HG02798 (cell line): Measurements from ENCODE around the gene ZNF516.

Experiments
- ATAC-seq: cut with Tn5 transposase; IDR thresholded peaks from one replicate; pipeline ENCODE4 v1.9.1; 2021; ENCODE audit warnings: mild to moderate bottlenecking; ENCODE audit not compliant: unreplicated experiment, poor library complexity

The ZNF516 gene

DNA sequence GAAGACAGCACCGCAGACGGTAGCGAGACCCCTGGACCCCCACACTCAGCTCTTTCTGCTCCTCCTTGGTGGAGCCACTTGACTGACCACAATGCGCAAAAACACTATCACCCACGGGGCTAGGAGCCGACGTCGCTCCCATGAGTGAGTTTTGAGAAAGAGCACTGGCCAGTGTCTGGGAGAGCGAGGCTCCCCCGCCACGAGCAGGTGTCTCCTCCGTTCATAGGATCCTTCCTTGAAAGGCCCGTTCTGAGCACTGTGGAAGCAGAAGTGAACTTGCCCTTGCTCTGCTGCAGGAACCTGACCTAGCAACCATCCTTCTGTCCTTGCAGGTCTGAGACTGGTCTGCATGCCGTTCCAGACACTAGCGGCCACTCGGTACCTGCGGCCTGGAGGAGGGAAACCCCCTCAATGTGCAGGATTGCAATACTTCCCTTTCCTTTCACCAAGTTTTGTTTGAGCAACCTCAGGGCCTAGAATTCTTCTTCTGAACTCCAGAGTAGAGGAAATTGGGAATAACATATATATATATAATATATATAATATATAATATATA, 12.9 kb upstream of the ZNF516 start:
- no peak for ATAC-seq

DNA sequence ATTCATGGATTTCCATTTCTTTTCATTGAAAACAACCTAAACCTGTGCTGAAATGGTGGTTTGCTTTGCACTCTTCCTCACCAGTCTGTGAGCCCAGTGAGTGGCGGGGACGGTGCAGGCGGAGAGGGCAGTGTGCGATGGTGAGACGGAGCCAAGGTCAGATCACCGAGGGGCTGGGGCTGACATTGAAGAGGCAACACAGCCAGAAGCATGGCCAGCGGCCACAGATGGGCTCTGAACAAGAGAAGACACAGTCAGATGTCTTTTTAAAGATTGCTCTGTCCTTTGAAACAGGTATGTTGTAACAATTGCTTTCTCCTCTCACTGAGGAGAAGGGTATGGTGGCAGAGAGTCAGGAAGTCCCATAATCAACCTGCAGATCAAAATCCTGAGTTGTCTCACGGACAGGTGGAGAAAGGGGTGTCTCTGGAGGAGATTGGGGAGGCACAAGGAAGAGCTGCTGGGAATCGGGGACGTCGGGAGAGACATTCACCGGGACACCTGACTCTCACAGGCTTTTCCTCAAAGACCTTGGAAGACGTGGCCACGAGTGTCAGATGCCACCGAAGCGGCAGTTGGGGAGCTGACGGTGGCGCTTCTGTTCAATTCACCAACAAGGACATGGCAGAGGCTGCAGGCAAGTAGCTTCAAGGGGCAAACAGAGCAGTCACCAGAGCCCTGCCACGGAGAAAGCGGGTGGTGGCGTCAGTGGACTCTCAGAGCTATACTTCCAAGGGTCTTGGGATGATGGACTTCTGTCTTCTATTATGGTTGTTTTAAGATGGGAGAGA, 12.1 kb upstream of the ZNF516 start:
- ATAC-seq: no peak

DNA sequence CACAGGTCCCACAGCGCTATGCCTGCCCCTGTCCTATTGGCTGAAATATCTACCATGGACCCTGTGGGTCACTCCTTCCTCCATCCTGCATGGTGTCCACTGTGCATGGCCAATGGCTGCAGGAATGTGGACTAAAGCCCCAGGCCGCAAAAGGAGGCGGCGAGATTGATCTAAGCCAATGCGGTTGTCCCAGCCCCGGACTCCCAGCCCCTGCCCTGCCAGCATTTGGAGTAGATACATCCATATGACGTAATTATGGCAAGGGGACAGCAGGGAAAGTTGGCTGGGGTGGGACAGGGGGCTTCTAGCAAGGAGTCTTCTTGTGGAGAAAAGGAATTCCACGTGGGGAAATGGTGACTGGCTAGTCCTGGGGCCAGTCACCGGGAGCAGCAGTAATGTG, 11.4 kb upstream of the ZNF516 start:
- no peak for ATAC-seq

DNA sequence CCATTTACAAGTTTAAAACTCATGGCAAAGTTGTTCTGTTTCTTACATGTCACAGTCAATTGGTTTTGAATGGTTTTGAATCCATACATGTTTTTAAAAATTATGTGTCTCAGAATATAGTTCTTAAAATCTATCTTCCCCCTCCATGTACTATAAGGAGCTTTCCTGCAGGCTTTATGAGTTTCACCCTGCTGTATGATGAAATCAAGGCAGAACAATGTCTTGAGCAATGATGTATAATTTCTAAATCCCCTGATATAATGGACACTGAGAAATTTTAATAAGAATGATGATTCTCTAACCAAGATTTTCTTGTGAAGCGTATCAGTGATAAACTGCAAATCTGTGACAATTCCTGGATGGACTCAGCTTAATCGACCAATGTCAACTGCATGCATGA, 10.6 kb upstream of the ZNF516 start:
- ATAC-seq: no peak

DNA sequence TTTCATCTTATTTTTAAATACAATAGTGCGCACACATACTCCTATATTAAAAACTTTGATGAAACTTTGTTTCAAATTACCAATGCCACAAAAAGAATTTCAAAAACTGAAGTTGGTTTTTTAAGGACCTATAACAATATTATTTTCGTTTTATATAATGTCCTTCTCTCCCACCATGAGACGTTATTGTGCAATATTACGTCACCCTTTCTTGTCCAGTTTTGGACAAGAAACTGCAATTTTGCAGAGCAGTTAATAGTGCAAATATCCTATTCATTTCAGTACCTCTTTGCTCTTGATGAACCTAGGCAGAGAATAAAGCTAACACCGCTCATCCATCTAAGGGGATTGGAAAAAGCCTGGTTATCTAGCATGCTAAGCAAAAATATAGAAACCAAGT, 9.7 kb upstream of the ZNF516 start:
- no peak for ATAC-seq

DNA sequence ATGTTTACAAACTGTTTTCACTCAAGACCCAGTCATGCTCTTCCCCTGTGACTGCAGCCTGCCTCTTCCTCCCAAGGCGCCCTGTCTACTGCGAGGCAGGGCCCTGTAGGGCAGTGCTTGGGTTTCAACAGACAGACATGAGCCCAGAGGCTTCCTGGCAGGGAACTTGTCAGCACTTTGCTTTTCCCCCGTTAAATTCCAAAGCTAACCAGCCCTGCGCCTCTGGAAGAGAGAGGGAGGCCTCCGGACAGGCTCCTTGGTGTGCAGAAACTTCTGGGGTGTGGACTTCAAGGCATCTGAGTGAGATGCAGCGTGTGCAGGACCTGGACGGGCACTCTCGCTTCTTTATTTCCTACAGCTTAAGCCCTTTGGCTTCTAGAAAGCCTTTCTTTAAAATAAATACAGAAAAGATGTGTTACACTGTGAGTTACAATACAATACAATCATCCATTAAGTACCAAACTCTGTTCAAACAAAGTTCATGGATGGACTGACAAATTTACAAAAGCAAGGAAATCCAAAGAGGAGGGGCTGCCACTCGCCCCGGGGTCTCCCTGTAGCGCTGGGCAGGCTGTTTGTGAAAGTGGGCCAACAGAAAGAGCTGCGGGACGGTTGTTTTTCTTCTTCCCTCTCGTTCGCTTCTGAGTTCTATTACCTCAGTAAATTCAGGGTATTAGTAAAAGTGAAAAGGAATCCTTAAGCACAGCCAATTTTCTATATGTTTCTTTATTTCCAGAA, 8.8 kb upstream of the ZNF516 start:
- no peak for ATAC-seq

DNA sequence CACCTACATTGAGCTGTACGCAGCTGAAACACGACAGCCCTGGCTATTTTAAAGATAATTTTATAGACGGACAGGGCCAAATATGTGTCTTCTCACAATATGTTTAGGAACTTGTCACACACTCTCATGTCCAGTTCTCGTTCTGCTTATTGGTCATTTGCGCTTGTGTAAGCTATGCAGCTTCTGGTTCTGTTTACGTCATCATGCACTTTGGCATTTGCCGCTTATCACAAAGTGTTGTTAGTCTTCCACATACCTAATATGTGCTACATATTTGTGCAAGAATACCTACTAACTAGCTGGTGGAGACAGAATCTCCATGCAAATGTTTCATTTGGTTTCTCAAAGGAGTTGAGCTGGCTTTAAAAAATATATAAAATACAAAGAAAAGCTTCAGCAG, 7.5 kb upstream of the ZNF516 start:
- no peak for ATAC-seq

DNA sequence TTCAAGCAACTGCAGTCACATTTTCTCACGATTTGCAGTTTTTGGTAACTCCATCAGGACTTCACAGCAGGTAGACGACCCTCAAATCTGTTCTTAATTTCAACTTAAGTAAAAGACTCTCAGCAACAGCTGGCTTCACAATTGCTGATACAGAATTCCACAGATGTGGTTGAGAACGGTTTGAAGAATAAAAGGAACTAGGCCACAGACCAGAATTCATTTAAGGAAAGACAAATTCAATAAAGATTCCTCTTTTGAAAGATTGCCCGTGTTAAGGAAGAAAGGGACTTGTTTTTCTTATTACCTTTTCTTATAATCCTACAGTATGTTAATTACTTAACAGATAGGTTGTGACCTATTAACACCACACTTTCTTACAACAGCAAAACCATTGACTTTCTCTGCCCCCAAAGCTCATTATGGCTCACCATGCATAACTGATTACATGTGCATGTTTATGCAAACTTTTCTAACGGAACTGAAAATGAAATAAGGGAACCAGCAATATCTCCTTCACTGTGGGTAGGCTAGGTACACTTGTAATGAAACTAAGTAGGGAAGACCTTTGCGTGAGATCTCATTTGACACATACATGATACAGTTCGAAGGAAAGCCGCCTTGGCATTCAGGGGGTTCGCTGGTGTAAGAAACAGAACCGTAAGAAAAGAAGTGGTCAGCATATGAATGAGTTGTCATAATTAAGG, 4.7 kb upstream of the ZNF516 start:
- peak; percentile 91 for ATAC-seq

DNA sequence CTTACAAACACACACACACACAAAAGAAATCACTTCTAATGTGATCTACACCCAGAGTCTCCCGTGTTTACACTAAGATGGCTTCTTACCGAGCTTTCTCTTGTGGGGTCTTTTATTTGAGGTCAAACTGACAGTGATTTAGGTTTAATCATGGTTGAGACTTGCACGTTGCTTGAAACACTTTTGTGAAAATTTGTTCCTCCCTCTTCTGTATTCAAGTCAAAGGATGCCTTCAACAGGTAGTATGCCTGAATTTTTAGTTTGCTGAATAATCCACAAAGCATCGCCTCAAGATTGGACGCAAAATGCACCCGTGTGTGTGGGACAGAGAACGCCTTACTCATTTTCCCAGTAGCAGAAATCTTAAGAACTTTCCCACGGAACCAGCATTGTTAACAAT, 4.0 kb upstream of the ZNF516 start:
- ATAC-seq: no peak

DNA sequence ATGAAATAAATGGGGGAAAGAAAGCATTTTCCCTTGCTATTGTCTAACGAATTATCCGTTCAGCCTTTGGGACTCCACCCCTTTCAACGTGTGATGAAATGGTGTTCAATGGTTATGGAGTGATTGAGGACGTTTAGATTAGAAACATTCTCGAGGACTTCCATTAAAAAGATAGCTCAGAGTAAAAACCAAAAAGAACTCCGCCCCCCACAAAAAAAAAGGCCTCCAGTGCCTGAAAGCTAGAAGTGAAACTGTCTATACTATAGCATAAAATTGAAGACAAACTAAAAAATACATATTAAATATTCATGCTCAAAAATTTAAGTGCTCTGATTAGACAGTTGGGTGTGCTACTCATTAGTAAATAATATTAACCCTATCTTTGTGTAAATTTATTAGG, 3.0 kb upstream of the ZNF516 start:
- ATAC-seq: no peak

DNA sequence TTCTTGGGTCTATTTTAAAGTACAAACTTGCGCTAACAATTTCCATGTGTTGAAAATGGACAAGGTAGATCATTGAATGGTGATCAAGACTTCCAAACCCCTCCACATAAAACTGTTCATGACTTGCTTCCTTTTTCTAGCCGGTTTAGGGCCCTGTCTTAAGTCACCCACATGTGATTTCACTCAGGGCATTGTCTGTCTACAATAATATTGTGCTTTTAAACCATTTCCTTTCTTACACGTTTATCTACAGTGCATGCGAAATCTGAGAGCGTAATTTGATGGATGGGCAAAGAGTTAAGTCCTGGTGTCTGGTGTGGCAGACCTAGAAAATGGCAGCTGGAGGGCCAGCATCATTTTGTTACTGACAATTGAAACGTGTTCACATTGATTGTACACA, 2.0 kb upstream of the ZNF516 start:
- ATAC-seq: no peak

DNA sequence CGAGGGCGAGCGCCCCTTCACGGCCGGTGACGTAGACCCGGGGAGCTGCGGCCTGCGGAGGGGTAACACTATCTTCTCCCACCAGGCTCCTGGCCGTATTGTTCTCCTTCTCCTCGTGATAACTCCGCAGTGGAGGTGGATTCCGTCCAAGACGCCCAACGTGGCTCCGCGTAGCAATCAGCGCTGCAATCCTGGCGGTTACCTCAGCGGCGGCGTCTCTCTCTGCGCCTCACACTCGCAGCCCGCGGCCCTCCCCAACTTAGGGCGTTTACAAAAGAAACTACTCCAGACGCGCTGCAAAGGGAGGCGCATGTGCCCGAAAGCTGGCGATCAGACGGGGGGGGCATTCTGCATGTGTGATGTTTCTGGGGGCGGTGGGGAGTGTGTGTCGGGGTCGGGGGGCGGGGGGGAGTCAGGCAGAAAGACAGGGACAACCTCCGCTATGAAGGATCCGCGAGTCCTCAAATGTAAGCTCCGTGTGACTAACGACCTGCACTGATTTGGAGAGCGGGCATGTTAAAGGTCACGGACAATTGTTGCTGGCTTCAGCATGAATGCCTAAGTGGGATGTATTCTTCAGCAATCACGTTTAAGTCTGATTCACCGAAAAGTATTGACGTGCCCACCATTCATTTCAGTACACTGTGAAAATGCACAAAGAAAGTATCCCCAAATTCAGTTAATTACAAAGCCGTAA, 1.3 kb upstream of the ZNF516 start:
- ATAC-seq: no peak

DNA sequence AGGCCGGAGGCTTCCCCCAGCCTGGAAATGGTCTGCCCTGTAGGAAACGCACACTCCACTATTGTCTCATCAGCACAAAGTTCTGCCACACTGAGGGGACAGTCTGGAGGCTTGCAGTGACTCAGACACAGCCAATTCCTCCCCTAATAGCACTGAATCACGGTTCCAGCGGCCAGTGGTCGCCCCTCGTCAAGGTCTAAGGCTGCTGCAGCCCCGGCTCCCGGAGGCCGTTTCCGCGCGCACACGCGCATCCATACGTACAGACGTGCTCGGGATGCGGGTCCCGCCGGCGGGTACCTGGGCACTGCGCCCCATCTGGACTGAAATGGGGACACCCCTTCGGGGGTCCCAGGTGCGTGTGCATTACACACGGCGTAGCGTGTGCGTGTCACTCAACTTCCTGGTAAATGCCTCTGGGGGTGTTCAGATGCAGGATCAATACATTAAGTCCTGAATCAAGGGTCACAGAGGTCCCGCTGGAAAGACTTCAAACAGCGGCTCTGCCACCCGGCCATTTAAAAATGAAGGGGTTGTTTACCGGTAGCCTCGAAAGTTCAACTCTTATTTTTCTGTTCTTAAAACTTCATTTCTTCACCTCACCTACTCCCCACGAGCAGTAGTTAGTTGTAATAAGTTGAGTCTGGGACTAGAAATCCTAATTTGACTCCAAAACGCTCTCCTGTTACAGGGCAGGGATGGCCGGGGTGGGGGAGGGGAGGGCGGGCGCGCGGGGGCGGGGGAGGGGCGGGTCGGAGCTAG, 572 bp upstream of the ZNF516 start:
- ATAC-seq: peak; percentile 10

DNA sequence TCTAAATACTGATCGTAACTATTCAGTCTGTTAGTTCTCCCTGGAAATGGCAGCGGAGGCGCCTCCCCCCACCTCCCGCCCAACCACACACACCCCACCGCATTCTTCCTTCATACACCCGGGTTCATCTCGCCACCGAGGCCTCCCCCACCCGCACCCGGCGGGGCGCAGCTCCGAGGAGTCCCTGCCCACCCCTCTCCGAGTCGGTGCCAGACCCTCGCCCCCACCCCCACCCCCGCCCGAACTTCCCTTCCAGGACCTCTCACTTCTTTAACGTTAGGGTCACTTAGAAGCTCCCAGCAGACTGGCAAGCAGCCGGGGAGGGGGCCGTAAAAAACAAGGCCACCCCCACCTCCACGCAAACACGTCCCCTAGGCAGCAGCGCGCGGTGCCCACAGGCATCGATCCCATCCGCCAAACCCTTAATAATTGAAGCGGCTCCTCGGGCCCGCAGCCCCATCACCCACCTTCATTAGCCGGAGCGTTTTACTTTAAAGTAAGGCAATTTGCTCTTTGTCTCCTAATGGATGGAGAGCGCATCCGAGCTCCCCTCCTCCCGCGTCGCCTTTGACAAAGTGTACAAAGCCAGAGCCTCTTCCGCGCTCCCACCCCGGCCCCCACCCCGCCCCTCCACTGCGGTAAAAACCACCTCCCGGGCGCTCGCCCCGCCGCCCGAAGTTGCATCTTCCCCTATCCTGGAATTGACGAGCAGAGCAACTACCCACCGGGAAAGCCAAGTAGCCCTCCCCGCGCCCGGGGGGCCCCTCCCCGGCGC, 624 bp downstream of the ZNF516 start:
- ATAC-seq: no peak

DNA sequence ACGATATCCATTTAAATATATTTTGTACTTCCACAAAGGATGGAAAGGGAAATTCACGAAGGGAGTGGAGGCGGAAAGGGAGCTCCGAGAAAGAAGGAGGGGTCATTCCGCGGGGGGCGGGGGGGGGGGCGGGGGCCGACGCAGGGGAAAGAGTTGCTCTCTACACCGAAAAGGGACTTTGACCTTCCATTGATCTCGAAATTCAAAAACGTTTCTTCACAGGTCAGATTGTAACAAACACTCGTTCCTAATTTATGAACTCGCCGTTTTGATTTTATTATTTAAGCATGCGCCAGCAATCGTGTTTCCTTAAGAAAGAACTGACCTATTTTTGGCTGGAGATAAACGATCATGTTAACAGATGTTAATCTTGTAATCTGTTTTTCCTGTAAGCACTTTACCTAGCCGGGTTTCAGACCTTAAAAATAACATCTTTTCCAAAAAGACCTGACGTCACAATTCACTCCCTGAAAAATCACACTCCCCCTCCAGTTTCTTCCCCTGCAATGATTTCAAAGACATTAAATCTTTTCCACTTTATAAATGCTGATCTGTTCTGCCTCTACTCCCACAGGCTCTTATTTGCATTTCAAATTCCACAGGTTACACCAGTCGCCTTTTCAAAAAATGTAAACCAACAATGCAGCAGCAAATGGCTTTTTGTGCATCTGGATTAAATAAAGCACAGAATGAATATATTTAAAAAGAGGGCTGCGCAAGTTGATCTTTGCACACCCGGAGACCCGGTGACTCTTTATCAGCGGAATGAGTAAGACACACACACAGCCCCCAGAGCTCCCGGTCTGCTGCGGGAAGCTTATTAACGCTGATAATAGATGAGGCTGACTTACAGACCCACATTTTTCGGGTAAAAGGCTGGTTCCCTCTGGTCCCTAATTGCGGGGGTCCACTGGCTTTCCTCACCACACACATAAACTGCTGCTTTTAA, 1.6 kb downstream of the ZNF516 start:
- peak; percentile 26 for ATAC-seq

DNA sequence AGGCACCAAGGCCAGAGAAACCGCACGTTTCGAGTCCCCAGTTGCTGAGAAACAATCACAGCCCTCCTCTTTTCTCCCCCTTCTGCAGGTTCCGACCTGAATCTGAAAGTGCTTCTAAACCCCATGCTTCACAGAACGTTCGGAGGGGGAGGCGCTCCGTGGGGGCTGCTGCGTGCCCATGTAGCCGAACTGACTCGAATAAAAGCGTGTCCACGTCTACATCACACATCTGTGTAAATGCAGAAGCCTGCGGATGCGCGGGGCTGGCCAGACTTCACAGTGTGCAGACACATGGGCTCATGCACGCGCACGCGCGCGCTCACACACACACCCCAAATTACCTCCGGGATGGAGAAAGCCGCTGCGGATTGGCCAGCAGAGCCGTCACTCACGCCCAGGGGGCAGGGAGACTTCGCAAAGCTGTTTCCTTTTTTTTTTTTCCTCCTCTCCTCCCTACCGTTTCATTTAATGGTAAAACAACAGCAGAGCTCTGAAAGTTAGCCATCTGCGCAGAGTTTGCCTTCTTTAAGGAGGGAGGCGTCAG, 2.3 kb downstream of the ZNF516 start:
- peak; percentile 78 for ATAC-seq

DNA sequence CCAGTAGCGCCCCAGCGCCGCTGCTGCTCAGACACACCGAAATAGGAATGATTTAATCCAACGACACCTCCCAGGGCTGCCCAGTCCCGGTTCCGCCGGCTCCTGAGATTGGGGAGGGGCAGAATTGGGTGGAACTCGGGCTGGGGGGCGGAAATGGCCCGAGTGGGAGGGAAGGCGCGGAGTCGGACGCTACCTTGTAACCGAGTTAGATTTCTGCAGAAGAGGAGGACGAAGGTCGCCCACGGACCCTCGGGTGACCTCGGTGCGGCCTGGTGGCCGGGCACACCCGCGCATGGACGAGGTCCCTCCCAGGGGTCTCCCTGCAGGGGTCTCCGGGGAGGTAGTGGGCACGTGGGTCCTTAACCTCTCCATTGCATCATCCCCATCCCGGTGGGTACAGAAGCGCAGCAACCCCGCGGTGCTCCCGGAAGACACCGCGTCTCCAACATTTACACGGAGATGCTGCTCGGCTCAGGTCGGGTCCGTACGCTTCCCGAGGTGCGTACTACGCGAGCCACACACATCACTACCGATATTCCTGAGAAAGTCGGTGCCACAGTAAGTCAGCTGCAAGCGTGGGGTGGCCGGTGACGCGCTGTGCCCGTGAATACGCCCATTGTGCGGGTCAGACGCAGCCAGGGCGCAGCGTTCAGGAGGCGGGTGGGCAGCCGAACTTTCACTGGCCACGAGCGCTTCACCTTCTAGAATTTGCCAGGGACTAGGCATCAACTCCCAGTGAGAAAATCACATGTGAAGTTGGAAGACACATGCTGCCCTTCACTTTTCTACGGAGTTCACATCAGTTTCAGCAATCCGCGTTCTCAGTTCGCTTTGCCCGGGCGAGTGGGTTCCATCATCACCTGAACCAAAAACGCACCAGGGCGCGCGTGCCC, 3.0 kb downstream of the ZNF516 start:
- peak; percentile 0 for ATAC-seq
